HG03575 (cell line): ENCODE results near the gene SLC6A2.

Source experiments
- ATAC-seq: cut with Tn5 transposase; IDR thresholded peaks from one replicate; pipeline ENCODE4 v1.9.1; 2021; ENCODE audit not compliant: unreplicated experiment, insufficient number of reproducible peaks, low FRiP score; ENCODE audit errors: extremely low read depth

SLC6A2 gene

DNA sequence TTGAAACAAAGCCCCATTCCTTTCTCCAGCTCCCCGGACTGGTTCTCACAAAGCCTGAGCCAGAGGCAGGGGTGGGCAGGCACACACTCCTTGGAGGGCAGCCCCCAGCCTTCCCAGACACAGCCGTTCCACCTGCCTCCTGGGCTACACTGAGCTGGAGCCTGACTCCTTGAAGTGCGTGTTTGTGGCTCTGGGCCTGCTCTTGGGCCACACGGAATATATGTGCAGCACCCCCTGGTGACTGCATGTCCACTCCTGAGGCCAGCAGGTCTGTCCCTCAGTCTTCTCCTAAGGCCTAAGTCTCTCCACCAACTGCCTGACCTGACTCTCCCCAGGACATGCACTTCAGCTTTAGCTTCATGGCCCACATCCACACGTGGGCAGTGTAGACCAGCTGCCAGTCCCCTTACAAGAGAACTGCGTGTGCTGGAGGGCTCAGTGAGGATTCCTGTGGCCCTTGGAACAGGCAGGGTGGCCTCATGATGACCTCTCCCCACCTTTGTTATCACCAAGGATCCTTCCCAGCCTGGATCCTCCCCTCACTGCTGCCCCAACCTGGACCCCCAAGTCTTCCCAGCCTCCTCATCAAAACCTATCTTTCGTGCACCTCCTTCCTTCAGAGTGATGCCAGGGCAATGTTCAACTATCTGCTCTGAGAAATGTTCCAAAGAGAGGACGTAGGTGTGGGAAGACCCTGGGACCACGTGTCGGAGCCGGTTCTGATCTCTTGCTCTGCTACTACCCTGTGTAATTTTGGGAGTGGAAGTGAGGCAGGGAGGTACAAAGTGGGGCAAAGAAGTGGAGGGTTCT is 12.4 kb upstream of the SLC6A2 start:
- ATAC-seq, result no peak

DNA sequence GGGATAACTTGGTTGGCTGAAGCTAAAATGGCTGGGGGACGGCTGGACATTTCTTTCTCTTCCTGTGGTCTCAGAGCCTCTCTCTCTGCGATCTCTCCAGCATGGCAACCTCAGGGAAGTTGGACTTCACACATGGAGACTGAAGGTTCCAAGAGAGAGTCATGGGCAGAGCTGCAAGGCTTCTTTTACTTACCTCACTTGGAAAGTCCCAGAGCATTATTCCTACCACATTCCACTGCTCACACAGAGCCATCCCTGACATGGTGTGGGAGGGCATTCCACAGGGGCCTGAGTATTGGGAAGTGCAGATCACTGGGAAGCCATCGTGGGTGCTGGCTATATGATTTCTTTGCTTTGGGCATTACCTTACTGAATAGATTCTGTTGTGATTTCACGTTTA is 9.8 kb upstream of the SLC6A2 start:
- ATAC-seq, result no peak

DNA sequence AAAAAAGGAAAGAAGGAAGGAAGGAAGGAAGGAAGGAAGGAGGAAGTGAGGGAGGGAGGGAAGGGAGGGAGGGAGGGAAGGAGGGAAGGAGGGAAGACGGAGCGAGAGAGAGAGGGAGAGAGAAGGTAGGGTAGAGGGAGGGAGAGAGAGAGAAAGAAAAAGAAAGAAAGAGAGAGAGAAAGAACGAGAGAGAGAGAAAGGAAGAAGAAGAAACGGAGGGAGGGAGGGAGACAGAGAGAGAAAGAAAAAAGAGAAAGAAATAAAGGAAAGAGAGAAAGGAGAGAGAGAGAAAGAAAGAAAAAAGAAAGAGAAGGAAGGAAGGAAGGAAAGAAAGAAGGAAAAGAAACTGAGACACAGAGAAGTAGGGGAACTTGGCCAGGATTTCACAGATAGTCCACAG is 8.4 kb upstream of the SLC6A2 start:
- no peak for ATAC-seq

DNA sequence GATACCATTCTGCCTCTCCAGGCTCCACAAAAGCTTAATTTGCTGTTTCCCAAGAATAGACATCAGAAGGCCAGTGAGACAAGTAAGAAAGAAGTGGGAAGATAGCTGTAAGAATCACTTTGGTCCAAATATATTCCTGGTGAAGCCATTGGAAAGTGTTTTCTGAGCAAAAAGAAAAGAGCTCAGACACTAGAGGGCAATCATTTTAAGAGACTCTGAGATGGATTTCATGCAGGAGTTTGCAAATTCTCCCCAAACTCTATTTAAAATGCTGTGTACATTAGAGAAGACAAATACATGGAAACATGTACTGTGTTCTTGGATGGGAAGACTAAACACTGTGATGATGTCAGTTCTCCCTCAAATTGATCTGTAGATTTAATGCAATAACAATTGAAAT is 8.0 kb upstream of the SLC6A2 start:
- ATAC-seq, result no peak

DNA sequence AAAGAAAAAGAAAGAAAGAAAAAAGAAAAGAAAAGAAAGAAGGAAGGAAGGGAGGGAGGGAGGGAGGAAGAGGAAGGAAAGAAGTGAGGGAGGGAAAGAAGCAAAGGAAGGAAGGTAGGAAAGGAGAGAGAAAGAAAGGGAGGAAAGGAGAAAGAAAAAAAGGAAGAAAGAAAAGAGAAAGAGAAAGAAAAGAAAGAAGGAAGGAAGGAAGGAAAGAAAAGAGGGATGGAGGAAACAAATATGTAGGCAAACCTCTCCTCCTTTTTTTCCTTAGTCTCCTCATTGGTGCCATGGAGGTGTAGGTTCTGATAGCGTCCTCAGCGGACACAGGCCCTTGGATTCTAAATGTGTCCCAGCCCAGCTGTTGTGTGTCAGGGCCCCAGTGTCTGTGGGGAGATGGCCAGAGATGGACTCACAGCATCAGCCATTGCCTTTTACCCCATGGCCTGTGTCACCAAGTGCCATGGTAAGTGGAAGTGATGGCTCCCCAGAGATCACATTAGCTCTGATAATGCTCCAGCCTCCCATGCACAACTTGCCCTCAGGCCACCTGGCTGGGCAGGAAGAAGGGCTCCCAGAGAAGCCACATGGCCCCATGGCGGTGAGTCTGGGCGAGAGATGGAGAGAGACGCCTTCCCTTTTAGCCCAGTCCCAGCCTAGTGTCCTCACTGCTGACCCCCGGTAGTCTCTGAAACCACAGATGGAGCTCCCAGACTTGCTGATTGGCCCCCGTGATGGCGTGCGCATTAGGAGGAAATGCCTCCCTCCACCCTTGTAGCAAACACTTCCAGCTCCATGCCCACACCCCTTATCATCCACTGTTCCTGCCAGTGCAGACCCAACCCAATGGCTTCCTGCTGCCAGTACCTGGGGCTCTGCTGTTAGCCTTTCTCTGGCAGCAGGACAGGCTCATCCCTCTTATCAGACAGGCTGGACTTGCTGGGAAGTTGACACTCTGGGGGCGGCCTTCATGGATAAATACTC is 3.7 kb upstream of the SLC6A2 start:
- ATAC-seq, result no peak

DNA sequence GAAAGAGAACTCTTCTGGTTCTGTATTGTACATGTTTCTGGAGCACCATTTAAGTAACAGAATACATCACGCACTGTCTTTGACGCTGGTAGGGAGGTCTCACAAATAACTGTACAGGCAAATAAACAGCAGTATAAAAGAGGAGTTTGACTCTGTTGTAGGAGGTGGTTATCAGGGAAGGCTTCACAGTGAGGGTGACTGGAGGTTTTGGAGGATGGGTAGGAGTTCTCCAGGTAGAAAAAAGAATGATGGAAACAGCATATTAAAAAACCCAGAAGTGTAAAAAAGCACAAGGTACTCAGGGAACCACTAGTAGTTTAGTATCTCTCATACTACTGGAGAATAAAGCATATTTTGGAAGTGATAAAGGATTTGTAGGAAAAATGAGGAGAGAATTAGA is 2.7 kb upstream of the SLC6A2 start:
- no peak for ATAC-seq

DNA sequence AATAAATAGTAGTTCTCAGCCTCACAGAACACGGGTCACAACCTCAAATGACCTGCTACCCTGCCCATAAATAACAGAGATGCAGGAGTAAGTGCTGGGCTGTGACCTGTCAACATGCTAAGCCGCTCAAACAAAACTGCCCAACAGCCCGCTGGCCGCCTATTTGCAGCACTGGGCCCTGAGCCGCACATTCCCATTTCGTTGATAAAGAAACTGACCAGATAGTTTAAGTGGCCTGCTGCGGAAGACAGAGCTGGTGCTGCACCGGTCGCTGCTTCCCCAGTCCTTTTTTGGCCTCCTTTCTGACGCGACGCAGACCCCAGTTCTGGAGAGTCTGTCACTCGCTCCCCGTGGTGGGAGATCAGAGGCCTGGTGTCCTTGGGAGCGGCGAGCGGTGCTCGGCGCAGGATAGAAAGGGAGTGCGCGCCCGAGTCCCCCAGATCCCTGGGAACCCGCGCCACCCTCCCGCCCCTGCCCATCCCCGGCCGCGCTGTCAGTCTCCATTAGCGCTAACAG is 349 bp upstream of the SLC6A2 start:
- no peak for ATAC-seq

DNA sequence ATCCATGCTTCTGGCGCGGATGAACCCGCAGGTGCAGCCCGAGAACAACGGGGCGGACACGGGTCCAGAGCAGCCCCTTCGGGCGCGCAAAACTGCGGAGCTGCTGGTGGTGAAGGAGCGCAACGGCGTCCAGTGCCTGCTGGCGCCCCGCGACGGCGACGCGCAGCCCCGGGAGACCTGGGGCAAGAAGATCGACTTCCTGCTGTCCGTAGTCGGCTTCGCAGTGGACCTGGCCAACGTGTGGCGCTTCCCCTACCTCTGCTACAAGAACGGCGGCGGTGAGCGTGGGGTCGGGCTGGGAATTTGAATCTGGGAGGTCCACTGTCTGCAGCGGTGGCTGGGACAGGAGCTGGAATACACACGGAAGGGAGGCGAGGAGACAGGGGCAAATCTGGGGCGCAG is 904 bp downstream of the SLC6A2 start:
- ATAC-seq, result no peak

DNA sequence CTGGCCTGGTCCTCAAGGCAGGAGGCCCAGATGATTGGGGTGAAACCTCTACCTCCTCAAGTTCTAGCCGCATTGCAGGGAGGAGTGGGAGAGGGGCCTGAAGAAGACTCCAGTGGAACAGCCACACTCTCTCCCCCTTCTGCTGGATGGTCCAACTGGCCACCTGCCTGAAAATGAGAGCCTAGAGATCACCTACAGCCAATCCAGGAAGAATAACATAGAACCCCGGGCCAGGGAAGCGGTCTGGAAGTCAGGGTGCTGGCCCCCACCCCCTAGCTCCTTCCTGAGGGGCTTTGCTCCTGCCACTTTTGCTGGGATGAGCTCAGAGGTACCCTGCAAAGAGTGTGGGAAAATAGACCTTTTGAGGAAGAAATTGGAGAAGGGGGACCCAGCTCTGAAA is 1.8 kb downstream of the SLC6A2 start:
- no peak for ATAC-seq

DNA sequence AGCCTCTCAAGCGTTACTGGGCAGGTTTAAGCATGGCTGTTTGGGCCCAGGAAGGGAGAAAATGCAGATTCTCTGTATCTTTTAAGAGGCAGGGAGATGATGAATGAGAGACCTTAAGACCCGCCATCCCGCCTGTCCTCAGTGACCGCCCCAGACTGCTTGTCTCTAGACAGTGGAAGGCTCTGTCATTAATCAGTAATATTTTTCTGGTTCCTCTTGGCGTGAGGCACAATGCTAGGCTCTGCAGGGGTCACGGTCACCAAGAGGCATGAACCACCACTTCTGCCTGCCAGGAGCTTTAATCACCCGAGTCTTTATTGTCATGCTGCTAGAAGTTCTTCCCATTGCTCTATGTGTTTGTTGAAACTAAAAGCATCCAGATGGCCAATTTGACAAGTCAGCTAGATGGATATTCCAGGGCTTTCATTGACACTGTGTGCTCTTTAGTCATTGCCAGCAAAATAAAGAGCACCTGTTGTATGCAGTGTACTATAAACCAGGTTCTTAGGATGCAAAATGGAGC is 3.2 kb downstream of the SLC6A2 start:
- ATAC-seq, result no peak

DNA sequence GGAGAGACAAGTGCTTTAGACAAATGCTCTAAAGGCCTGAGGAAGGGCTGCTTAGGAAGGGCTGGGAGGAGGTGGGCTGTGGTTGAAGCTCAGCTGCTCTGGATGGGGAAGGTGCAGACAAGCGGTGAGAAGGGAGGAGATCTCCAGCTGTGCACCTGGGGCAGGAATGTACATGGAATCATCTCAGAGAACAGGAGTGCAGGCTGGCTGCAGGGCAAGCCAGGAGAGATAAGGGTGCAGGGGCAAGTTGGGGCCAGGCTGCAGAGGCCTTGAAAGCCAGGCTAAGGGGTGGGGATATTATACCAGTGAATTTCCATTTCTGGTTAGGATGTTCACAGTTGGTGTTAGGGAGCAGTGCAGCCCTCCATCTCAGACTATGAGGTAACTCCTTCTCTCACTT is 4.2 kb downstream of the SLC6A2 start:
- ATAC-seq, result no peak

DNA sequence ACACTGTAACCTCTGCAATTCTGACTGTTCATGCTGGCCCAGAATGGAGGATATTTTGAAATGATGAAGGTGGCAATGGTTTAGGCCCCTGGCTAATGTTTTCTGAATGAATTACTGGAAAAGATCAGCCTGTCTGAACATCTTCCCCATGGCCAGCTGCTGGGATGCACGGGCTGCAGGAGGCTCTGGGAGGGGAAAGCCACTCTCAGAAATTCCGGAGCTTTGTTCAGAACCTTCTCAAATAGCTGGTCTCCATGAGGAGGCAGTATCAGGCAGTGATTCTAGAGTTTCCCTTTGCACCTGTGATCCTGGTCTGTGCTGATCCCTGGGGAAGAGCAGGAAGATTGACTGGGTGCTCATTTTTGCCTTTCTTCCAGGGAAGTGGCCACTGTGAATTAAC is 5.0 kb downstream of the SLC6A2 start:
- ATAC-seq, result no peak

DNA sequence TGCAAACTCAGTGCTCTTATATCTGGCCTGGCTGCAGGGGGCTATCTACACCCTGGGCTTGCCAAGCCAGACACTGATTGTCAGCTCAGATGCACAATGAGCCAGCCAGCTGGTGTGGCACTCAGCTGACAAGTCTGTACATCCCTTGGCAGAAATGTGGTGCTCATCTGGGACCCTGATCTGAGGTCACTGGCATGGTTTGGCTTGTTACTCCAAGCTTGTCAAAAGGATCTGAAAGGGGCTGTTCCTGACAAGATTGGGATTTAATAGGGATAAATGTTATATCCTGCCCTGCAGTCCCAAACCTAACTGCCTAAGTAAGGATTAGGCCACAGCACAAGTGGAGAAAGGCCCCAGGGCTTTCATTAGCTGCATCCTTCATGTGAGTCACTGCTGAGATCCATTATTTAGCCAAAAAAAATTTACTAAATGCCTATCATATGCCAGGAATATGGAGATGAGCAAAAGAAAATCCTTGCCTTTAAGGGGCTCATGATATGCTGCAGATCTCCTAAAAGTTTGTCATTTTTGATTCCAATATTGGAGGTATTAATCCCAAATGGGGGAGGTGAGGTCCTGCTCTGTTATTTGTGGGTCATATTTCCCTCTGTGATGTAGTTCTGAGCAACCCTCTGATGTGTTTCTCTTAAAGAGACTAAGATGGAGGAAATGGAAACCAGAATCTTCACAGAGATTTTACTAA is 6.3 kb downstream of the SLC6A2 start:
- ATAC-seq, result no peak

DNA sequence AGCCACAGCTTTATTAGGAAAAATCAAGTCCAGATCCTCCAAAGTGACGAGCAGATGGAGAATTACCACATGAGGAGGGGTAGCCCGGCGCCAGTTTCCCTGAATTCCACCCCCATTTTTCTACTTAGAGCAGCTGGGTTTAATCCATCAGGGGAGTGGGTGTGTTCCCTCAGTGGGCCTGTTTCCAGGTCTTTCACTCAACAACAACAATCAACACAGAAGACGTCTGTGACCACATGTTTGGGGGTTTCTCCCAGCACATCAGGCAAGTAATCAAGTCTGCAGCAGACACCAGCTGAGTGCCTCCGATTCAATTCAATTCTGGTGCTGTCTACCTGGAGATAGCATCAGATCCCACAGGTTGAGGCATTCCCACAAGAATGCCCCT is 6.8 kb downstream of the SLC6A2 start:
- no peak for ATAC-seq

DNA sequence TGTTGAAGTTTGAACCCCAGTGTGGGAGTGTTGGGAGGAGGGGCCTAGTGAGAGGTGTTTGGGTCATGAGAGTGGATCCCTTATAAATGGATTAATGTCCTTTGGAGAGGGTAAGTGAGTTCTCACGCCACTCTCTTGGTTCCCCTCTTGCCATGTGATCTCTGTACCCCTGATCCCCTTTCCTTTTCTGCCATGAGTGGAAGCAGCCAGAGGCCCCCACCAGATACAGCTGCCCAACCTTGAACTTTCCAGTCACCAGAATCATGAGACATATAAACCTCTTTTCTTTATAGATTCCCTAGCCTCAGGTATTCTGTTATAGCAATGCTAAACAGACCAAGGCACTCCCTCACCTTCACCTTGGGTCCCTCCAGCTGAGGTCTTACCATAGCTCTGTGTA is 7.4 kb downstream of the SLC6A2 start:
- no peak for ATAC-seq

DNA sequence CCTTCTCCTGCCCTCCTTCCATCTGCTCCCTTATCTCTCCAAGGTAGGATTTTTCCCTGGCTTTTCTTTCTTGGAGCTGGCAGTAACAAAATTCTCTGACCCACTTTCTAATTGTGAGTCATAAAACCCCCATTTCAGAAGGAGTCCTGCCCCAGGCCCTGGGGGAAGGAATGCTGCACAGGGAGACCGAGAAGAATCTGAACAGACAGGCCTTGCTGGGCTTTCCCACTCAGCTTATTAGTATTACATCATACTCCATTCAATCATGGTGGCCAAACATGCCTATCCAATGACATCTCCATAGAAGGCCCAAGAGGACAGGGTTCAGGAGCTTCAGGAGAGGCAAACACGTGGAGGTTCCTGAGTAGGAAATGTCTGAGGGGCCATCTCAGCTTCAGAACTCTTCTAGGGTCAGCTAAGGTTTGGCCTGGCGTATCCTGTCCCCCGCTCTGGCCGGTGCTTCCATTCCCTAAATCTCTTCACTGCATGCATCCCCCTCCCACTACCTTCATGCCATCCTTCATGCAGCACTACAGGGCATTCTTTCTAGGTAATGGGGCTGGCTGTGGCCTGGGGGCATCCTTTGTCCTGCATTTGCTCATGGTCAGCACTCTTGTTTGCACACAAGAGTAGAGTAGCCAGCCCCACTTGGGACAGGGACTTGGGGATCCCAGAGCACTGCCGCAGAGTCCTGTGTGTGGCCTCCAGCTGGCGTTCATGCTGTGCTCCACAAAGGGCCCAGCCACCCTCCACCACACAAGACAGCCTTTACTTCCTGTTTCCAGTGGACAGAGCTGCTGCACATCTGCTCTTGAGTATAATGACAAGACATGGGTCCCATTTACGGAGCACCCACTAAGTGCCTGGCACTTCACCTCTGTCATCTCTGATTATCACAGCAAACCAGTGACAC is 8.2 kb downstream of the SLC6A2 start:
- ATAC-seq, result no peak

DNA sequence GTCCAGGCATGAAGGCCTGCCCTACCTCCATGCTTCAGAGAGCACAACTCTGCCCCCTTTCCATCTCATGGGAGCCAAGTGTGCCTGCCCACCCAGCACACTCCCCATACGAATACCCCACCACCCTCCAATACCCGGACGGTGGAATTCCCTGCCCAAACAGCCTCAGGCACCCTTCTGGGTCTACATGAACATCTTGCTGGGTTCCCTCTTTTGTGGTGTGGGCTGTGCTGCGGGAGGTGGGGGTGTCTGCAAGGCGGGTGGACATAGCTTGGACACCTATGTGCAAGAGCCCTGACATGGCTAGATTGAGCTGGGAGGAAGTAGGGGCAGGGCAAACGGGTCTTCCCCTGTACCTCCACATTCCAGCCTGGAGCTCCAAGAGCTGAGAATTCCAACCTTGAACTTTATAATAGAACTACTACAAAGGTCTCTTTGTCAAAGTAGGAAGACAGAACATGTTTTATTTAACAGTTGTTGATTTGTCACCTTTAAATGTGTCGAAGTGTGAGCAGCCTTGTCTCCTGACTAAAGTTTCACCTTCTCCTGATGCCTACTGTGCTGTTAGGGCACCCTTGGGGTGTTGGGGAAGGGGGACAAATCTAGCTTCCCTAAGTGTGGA is 9.1 kb downstream of the SLC6A2 start:
- no peak for ATAC-seq

DNA sequence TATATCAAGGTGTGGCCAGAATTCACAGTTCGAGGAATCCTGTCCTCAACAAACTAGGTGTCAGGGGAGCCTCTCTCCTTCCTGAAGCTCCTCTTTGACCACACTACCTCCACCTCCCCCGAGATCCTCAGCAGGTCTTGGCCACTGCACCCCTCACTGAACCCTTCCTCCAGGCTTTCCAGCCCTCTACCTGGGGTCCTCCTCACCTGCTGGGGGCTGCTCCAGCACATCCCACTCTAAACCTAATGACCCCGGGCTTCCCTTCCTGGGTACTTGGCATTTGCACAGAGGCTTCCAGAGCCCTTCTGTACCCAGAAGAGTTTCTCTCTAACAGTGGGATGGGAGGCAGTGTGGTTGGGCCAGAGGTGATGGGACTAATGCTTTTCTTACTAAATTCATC is 9.7 kb downstream of the SLC6A2 start:
- no peak for ATAC-seq
